HCT116 (cell line): ENCODE results near the gene NFIB. TPM values are rescaled to one million over a fixed set of nuclear protein-coding genes. Genes with fewer than 3 reads are reported as not detected.

Experiments used
- ATAC-seq: fragments of 200-7000 bp; cut with Tn5 transposase; 2 replicates; pipeline ENCODE4 v1.9.1; 2020; ENCODE audit warnings: mild to moderate bottlenecking, moderate library complexity
- BruUV-seq: library from RNA; stranded (reverse); fragments of 400-500 nt; replicated peaks from 2 replicates; lab custom pipeline; 2021; lab: Mats Ljungman, UMichigan
- CTCF ChIA-PET: fragments of 300-600 bp; sonication (Branson Sonifier 250); formaldehyde crosslinking; loops from one replicate; lab custom pipeline; 2021; ENCODE audit warnings: antibody characterized with exemption; lab: Charles Lee
- POLR2A ChIA-PET: fragments of 300-600, 350-600 bp; sonication (Branson Sonifier 250); formaldehyde crosslinking; loops from one replicate; lab custom pipeline; 2021; ENCODE audit warnings: antibody characterized with exemption; lab: Charles Lee
- RAD21 ChIA-PET, 2 experiments: fragments of 300-600 bp; sonication (Branson Sonifier 250); formaldehyde crosslinking; loops; one replicate each; lab custom pipeline; 2023; ENCODE audit warnings: low total read pairs in 2 of 2; ENCODE audit not compliant: uncharacterized antibody in 2 of 2, unreplicated experiment in 2 of 2, low non-redundant PET in 1 of 2; lab: Charles Lee
- DNase-seq: peaks from one replicate; pipeline ENCODE4 v3.0.0-alpha.2; 2010; ENCODE audit warnings: low read depth, low spot score
- H2AFZ ChIP-seq: fragments of 200-600 bp; shearing (Covaris generic), sonication (generic); 2 replicates; pipeline ENCODE4 v1.6.1; 2017; ENCODE audit warnings: low read depth, mixed run types, mixed read lengths, antibody characterized with exemption, low read length; ENCODE audit not compliant: poor library complexity, severe bottlenecking
- H3K27ac ChIP-seq: 2 replicates; pipeline ENCODE4 v1.5.1; 2012; ENCODE audit warnings: low read depth, low read length
- H3K27me3 ChIP-seq: fragments of 200-600 bp; sonication (generic); 2 replicates; pipeline ENCODE4 v1.6.1; 2016; ENCODE audit warnings: mixed run types, low read length, mixed read lengths; ENCODE audit not compliant: insufficient read depth
- H3K36me3 ChIP-seq, 2 experiments: fragments of 200-500 bp in 1 of 2; fragments of 200-600 bp in 1 of 2; sonication (Bioruptor generic) in 1 of 2; sonication (generic) in 1 of 2; 2 replicates each; pipeline versions ENCODE4 v1.5.1 to v1.6.1; 2014 to 2016; ENCODE audit warnings: low read length in 2 of 2, inconsistent platforms in 1 of 2, mixed read lengths in 1 of 2, mixed run types in 1 of 2; ENCODE audit not compliant: insufficient read depth in 2 of 2, control insufficient read depth in 1 of 2
- H3K4me1 ChIP-seq, 2 experiments: fragments of 200-600 bp in 1 of 2; sonication (generic) in 1 of 2; 2 replicates each; pipeline versions ENCODE4 v1.5.1 to v1.6.1; 2012 to 2017; ENCODE audit warnings: low read length in 2 of 2, inconsistent platforms in 1 of 2, mild to moderate bottlenecking in 1 of 2, mixed read lengths in 1 of 2, mixed run types in 1 of 2, moderate library complexity in 1 of 2; ENCODE audit not compliant: insufficient read depth in 2 of 2, control insufficient read depth in 1 of 2
- H3K4me2 ChIP-seq: fragments of 200-600 bp; sonication (generic); 2 replicates; pipeline ENCODE4 v1.6.1; 2017; ENCODE audit warnings: mixed run types, low read length, mixed read lengths
- H3K4me3 ChIP-seq, 2 experiments: fragments of 200-600 bp in 1 of 2; sonication (generic) in 1 of 2; replicated peaks in 1 of 2; 2 replicates each; pipeline ENCODE4 v1.5.1; 2011 to 2016; ENCODE audit warnings: low read length in 2 of 2, control low read depth in 1 of 2, low read depth in 1 of 2, mild to moderate bottlenecking in 1 of 2, mixed read lengths in 1 of 2, mixed run types in 1 of 2
- H3K79me2 ChIP-seq: fragments of 200-600 bp; sonication (generic); 2 replicates; pipeline ENCODE4 v1.6.1; 2017; ENCODE audit warnings: mild to moderate bottlenecking, mixed run types, low read length, moderate library complexity, mixed read lengths; ENCODE audit not compliant: insufficient read depth
- H3K9ac ChIP-seq: fragments of 200-600 bp; sonication (generic); 2 replicates; pipeline ENCODE4 v1.6.1; 2016; ENCODE audit warnings: low read length, mixed read lengths
- H3K9me2 ChIP-seq: fragments of 200-600 bp; sonication (generic), shearing (Covaris generic); 2 replicates; pipeline ENCODE4 v1.6.1; 2017; ENCODE audit warnings: mixed run types, mild to moderate bottlenecking, moderate library complexity; ENCODE audit not compliant: insufficient read depth
- H3K9me3 ChIP-seq, 2 experiments: fragments of 200-500 bp in 1 of 2; fragments of 200-600 bp in 1 of 2; sonication (Bioruptor generic) in 1 of 2; sonication (generic) in 1 of 2; 2 replicates each; pipeline ENCODE4 v1.6.1; 2014 to 2017; ENCODE audit warnings: low read length in 2 of 2, mixed read lengths in 2 of 2, inconsistent platforms in 1 of 2, low read depth in 1 of 2, mild to moderate bottlenecking in 1 of 2, mixed run types in 1 of 2, moderate library complexity in 1 of 2; ENCODE audit not compliant: control insufficient read depth in 1 of 2, insufficient read depth in 1 of 2
- H4K20me1 ChIP-seq: fragments of 200-600 bp; sonication (generic), shearing (Covaris generic); 2 replicates; pipeline ENCODE4 v1.6.1; 2017; ENCODE audit warnings: mixed run types, mild to moderate bottlenecking, moderate library complexity; ENCODE audit not compliant: insufficient read depth
- CBX3 ChIP-seq: IDR thresholded peaks from 2 replicates; pipeline ENCODE4 v1.6.1; 2012; ENCODE audit warnings: low read depth
- CEBPB ChIP-seq: IDR thresholded peaks from 2 replicates; pipeline ENCODE4 v1.6.1; 2012; ENCODE audit warnings: low read depth
- CTCF ChIP-seq, 3 experiments: fragments of 200-600 bp in 1 of 3; sonication (generic) in 1 of 3; IDR thresholded peaks in 2 of 3; conservative IDR thresholded peaks in 1 of 3; 2 replicates each; pipeline ENCODE4 v1.5.1; 2012 to 2017; ENCODE audit warnings: low read depth in 2 of 3, low read length in 2 of 3, antibody characterized with exemption in 1 of 3, borderline replicate concordance in 1 of 3, control low read depth in 1 of 3, mild to moderate bottlenecking in 1 of 3, mixed read lengths in 1 of 3, mixed run types in 1 of 3, moderate library complexity in 1 of 3; ENCODE audit not compliant: insufficient read depth in 1 of 3
- EGR1 ChIP-seq: IDR thresholded peaks from 2 replicates; pipeline ENCODE4 v1.6.1; 2012; ENCODE audit warnings: low read depth
- ELF1 ChIP-seq: IDR thresholded peaks from 2 replicates; pipeline ENCODE4 v1.6.1; 2012; ENCODE audit warnings: low read depth, borderline replicate concordance
- EZH2phosphoT487 ChIP-seq: fragments of 200-600 bp; IDR thresholded peaks from 2 replicates; pipeline ENCODE4 v1.6.1; 2018; ENCODE audit warnings: antibody characterized with exemption, borderline replicate concordance
- FOSL1 ChIP-seq: IDR thresholded peaks from 2 replicates; pipeline ENCODE4 v1.6.1; 2012; ENCODE audit warnings: low read depth
- JUND ChIP-seq: IDR thresholded peaks from 2 replicates; pipeline ENCODE4 v1.6.1; 2012
- POLR2AphosphoS5 ChIP-seq: IDR thresholded peaks from 2 replicates; pipeline ENCODE4 v1.6.1; 2011; ENCODE audit warnings: mild to moderate bottlenecking, low read depth, low read length, moderate library complexity
- SP1 ChIP-seq: IDR thresholded peaks from 2 replicates; pipeline ENCODE4 v1.6.1; 2012; ENCODE audit warnings: low read depth
- TCF7L2 ChIP-seq: IDR thresholded peaks from 2 replicates; pipeline ENCODE4 v1.7.0; 2011; ENCODE audit warnings: borderline replicate concordance, inconsistent platforms; ENCODE audit not compliant: insufficient read depth, insufficient read length; ENCODE audit errors: extremely low read depth
- ZBTB33 ChIP-seq: IDR thresholded peaks from 2 replicates; pipeline ENCODE4 v1.6.1; 2011; ENCODE audit warnings: mild to moderate bottlenecking, low read length, moderate library complexity; ENCODE audit not compliant: insufficient replicate concordance; ENCODE audit errors: extremely low read depth
- ZFX ChIP-seq: fragments of 450-650 bp; IDR thresholded peaks from 2 replicates; pipeline ENCODE4 v1.6.1; 2017
- intact Hi-C: fragments of 100-400 bp; cut with micrococcal nuclease; formaldehyde crosslinking; loops from 2 replicates; pipeline ENCODE4 v1.10.0; 2022
- total RNA-seq: library from RNA; stranded (reverse); gene quantifications from one replicate; pipeline ENCODE4 v1.2.1, GENCODE V29; 2021; ENCODE audit not compliant: unreplicated experiment
- TF ChIP-seq, protein P1 (sequence below): IDR thresholded peaks from 2 replicates; pipeline ENCODE4 v1.6.1; 2012
- TF ChIP-seq, protein P2 (sequence below): IDR thresholded peaks from 2 replicates; pipeline ENCODE4 v1.6.1; 2012

Gene NFIB
- total RNA-seq, 1 experiment from 2014 or later, result 6.6 TPM

- ChIA-PET CTCF (no interaction called here), POLR2A (no interaction called here), RAD21 (no interaction called here)
- intact Hi-C loops, result loop anchor here (10.0 kb wide), 1 partner anchor 292 kb away; no protein-coding TSS in a partner anchor
- TF ChIP-seq ELF1 (no peak), EGR1 (no peak), FOSL1 (no peak), CBX3 (no peak), TCF7L2 (no peak)
- TF ChIP-seq, protein P1, sequence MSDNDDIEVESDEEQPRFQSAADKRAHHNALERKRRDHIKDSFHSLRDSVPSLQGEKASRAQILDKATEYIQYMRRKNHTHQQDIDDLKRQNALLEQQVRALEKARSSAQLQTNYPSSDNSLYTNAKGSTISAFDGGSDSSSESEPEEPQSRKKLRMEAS, result no peak
- ATAC-seq (no peak), DNase-seq (no peak)
- no peak overlapping the region for H3K9ac ChIP-seq
- no peaks in the 10 kb centered on the region for H4K20me1 ChIP-seq
- no peak overlapping the region for H2AFZ ChIP-seq
- no peak overlapping the region for H3K4me3 ChIP-seq
- BruUV-seq, result no TSS peak
- H3K27me3 ChIP-seq, result no peaks in the 10 kb centered on the region
- no peaks in the 10 kb centered on the region for H3K9me2 ChIP-seq
- H3K36me3 ChIP-seq, result no peaks in the 10 kb centered on the region
- no peak overlapping the region for H3K27ac ChIP-seq
- no peaks in the 10 kb centered on the region for H3K9me3 ChIP-seq
- H3K4me1 ChIP-seq, result no peaks in the 10 kb centered on the region
- no peak overlapping the region for H3K4me2 ChIP-seq
- H3K79me2 ChIP-seq, result no peaks in the 10 kb centered on the region
Observed at GRCh38 chr9:14356351-14357265, 42.7 kb upstream of the NFIB start.

GRCh38 chr9:14354201-14354600 is 40.3 kb upstream of the NFIB start:
- POLR2A ChIA-PET, result no interaction called here
- no peak overlapping the region for H2AFZ ChIP-seq
- H3K4me2 ChIP-seq, result no peak overlapping the region
- H3K9me2 ChIP-seq, result no peaks in the 10 kb centered on the region
- H3K36me3 ChIP-seq, result no peaks in the 10 kb centered on the region
- no peak overlapping the region for H3K4me3 ChIP-seq
- CTCF ChIA-PET, result interaction anchor here (1.0 to 3.8 kb wide), 8 partner anchors 9 to 926 kb away, joined by 3 to 45 read pairs (median 4); no protein-coding TSS in a partner anchor
- no TSS peak for BruUV-seq
- no peak overlapping the region for H3K27ac ChIP-seq
- no peaks in the 10 kb centered on the region for H3K9me3 ChIP-seq
- intact Hi-C loops, result loop anchor here (5.0 to 10.0 kb wide), 2 partner anchors 289 to 1652 kb away; no protein-coding TSS in a partner anchor
- no peaks in the 10 kb centered on the region for H4K20me1 ChIP-seq
- no peaks in the 10 kb centered on the region for H3K79me2 ChIP-seq
- no peaks in the 10 kb centered on the region for H3K27me3 ChIP-seq
- TF ChIP-seq ZFX (no peak), POLR2AphosphoS5 (no peak), CTCF (IDR thresholded peaks at IDR 0.05 in 2 of 3, conservative IDR thresholded peaks at IDR 0.05 in 1 of 3; ENCODE audit: borderline replicate concordance in 1 of 3, insufficient read depth in 1 of 3, low read depth in 2 of 3, low read length in 2 of 3) (no peak), SP1 (no peak), JUND (no peak), ZBTB33 (no peak), EGR1 (no peak), EZH2phosphoT487 (no peak), CEBPB (no peak)
- TF ChIP-seq, protein P2, sequence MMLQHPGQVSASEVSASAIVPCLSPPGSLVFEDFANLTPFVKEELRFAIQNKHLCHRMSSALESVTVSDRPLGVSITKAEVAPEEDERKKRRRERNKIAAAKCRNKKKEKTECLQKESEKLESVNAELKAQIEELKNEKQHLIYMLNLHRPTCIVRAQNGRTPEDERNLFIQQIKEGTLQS, result no peak
- RAD21 ChIA-PET, result interaction anchor here (0.7 to 1.4 kb wide), 3 partner anchors 659 to 1087 kb away, joined by 3 to 5 read pairs (median 5); no protein-coding TSS in a partner anchor
- no peak for DNase-seq
- H3K4me1 ChIP-seq, result no peaks in the 10 kb centered on the region
- H3K9ac ChIP-seq, result no peak overlapping the region
- no peak for ATAC-seq
